IPS-18c (cell line): Measurements from ENCODE around the gene RGS21.
"Not testable (repeated sequence)": the region's sequence is repeated elsewhere in the genome, so short reads cannot be mapped to it uniquely, and the experiment has no call there.

Experiments used
- H3K4me3 ChIP-seq: 2 replicates; pipeline ENCODE4 v1.7.0; 2013; ENCODE audit warnings: low read depth, mild to moderate bottlenecking, low read length, moderate library complexity; ENCODE audit not compliant: insufficient read depth
- H3K9me3 ChIP-seq: one replicate; pipeline ENCODE4 v1.6.1; 2013; ENCODE audit warnings: mild to moderate bottlenecking, low read length, moderate library complexity; ENCODE audit not compliant: control insufficient read depth, insufficient read depth

RGS21 gene

DNA sequence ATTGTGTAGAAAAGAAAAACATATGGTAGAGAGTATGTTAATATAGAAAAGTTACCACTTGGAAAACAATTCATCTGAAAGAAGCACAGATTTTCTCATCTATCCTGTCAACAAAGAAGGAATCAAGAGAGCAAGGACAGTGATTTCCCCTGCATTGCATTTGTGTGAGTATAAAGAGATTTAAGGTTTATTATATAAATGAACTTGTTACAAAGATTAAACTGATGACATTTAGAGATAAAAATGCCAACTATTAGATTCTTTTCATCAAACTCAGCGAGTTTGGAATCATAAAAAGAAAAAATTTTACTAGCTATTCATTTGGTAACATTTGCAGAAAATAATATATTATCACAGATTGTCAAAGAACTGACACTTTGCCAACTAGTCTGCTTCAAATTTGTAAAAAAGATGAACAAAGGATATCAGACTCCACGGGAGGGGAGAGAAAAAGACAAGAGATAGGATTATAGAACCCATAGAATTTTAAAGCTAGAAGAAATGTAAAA, at the start of gene RGS21:
Gene RGS21, plus strand, starts transcription at position 51 of the 509 bp plus-strand sequence. CDS start 26,045 bp downstream, outside the sequence.
- no peaks in the 10 kb centered on the region for H3K9me3 ChIP-seq
- H3K4me3 ChIP-seq = no peak within 1 kb of the TSS

DNA sequence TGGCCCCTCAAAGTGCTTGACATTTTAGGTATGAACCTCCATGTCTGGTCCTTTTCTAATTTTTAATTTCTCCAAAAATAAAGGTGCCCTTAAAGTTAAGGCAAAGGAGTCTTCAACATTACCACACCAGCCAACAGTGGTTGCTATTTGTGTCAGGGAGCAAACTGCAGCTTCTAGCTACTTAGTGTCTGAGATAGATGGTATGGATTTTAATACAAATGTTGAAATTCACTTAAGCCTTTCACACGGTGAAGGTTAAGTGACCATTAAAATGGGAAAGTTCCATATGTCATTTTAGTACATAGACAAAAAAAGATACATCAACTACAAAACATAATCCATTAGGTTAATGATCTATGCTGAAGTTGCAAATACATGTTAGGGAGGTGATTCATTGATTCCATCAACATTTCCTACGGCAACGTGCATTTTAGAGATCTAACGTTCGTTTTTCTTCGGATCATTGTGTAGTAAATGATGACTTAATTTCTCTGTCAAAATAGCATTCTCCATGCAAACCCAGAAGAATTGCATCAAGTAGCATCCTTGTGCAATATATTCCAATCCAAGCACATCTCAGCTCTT, 48.2 kb upstream of the RGS21 start:
- no peaks in the 10 kb centered on the region for H3K9me3 ChIP-seq
- H3K4me3 ChIP-seq = no peak overlapping the region

DNA sequence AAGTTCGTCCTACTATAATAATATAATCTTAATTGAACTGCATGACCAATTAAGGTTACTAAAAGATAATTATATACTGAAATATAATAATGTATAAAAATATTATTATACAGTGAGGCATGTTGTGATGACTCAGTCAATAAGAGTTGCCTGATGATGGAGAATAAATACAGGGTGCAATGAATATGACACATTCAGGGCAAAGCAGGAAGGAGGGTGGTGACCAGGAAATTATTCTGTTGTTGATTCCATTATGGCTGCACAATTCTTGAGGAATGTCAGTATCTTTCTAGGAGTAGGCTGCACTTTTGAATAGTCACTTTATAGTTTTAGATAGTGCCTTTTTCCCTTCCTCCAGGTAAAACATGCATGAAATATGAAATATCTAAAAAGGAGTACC, 46.4 kb upstream of the RGS21 start:
- H3K4me3 ChIP-seq = no peak overlapping the region
- no peaks in the 10 kb centered on the region for H3K9me3 ChIP-seq

- Histone ChIP-seq H3K9me3 (no peaks in the 10 kb centered on the region), H3K4me3 (no peak overlapping the region)
Measured at GRCh38 chr1:192272732-192273131, 44.1 kb upstream of the RGS21 start.

- Histone ChIP-seq H3K4me3 (no peak overlapping the region), H3K9me3 (no peaks in the 10 kb centered on the region)
Measured at GRCh38 chr1:192274588-192274987, 42.2 kb upstream of the RGS21 start.

GRCh38 chr1:192277635-192278034, 39.2 kb upstream of the RGS21 start:
- Histone ChIP-seq H3K4me3 (no peak overlapping the region), H3K9me3 (no peaks in the 10 kb centered on the region)

- no peak overlapping the region for H3K4me3 ChIP-seq
- H3K9me3 ChIP-seq = no peaks in the 10 kb centered on the region
Measured at GRCh38 chr1:192284927-192285326, 31.9 kb upstream of the RGS21 start.

GRCh38 chr1:192303029-192303428, 13.8 kb upstream of the RGS21 start:
- Histone ChIP-seq H3K4me3 (no peak overlapping the region), H3K9me3 (no peaks in the 10 kb centered on the region)

- not testable (repeated sequence) for H3K4me3 ChIP-seq, H3K9me3 ChIP-seq
Measured at GRCh38 chr1:192308314-192308713, 8.5 kb upstream of the RGS21 start.

DNA sequence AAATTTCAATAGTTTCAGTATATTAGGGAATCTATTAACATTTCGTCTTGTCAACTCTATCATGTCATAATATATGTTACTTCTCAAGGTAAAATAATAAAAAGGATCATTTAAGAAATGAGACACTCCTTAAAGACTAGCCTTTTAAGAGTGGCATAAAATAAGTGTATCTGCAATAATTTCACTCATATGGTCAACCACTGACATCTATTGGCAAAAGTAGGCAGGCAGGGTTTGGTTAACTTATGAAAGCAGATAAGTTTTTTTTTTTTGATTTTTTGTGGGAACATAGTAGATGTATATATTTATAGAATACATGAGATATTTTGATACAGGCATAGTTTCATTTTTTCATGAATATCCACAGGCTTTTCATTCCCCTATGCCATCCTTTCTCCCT, 5.5 kb upstream of the RGS21 start:
- H3K9me3 ChIP-seq = no peaks in the 10 kb centered on the region
- no peak overlapping the region for H3K4me3 ChIP-seq

- Histone ChIP-seq H3K9me3 (no peaks in the 10 kb centered on the region), H3K4me3 (no peak overlapping the region)
Measured at GRCh38 chr1:192327997-192328396, 11.2 kb downstream of the RGS21 start.

DNA sequence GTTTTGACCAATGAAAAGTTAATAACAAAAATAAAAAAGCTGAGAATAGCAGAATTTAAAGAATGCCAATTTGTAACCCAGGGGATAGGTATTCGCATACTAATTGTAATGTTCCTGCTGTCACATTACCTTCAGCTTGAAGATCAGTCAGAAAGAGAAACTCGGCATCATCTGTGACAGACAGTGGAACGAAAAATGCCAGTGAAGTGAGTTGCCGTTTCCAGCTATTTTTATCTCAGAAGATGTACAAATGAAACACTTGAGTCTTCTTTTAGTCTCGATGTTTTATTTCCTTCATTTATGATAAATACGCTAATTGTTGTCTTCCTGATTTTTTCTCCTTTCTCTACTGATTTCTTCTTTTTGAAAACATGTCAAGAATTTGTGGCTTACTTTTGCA, 26.1 kb downstream of the RGS21 start:
- H3K4me3 ChIP-seq = no peak overlapping the region
- H3K9me3 ChIP-seq = no peaks in the 10 kb centered on the region

- Histone ChIP-seq H3K9me3 (no peaks in the 10 kb centered on the region), H3K4me3 (no peak overlapping the region)
Measured at GRCh38 chr1:192343344-192343743, 26.6 kb downstream of the RGS21 start.

- no peaks in the 10 kb centered on the region for H3K9me3 ChIP-seq
- H3K4me3 ChIP-seq = no peak overlapping the region
Measured at GRCh38 chr1:192349314-192349713, 32.5 kb downstream of the RGS21 start.

GRCh38 chr1:192350356-192350755, 33.6 kb downstream of the RGS21 start:
- Histone ChIP-seq H3K9me3 (no peaks in the 10 kb centered on the region), H3K4me3 (no peak overlapping the region)

GRCh38 chr1:192351550-192351949, 34.8 kb downstream of the RGS21 start:
- no peak overlapping the region for H3K4me3 ChIP-seq
- H3K9me3 ChIP-seq = no peaks in the 10 kb centered on the region

DNA sequence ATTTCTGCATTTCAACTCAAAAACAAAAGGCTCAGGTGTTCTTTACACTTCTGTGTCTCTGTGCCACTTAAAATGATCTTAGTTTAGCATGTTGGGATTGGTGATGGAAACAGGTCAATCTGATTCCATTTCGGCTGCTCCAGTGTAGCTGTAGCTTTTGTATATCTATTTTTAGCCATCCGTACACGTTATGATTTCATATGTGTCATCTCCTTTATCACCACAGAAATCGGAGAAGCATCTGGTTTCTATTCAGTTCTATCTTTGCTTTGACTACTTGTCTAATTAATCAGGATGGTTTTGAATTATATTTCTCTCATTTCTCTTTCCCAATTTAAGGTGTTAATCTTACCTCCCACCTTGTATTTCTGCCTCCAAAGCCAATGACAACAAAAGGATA, 41.1 kb downstream of the RGS21 start:
- no peaks in the 10 kb centered on the region for H3K9me3 ChIP-seq
- no peak overlapping the region for H3K4me3 ChIP-seq

- no peaks in the 10 kb centered on the region for H3K9me3 ChIP-seq
- H3K4me3 ChIP-seq = no peak overlapping the region
Measured at GRCh38 chr1:192358402-192358801, 41.6 kb downstream of the RGS21 start.

GRCh38 chr1:192358822-192359221, 42.0 kb downstream of the RGS21 start:
- Histone ChIP-seq H3K4me3 (no peak overlapping the region), H3K9me3 (no peaks in the 10 kb centered on the region)
